OCI-LY7 (cell line): ENCODE data around the gene KDM6A.

Experiments used
- CTCF ChIP-seq: fragments of 200-600 bp; sonication (generic); conservative IDR thresholded peaks from 2 replicates; pipeline ENCODE4 v1.5.1; 2014; ENCODE audit warnings: mild to moderate bottlenecking, antibody characterized with exemption, low read length, moderate library complexity, mixed read lengths
- EZH2phosphoT487 ChIP-seq: fragments of 200-600 bp; sonication (generic); IDR thresholded peaks from 2 replicates; pipeline ENCODE4 v1.6.1; 2018; ENCODE audit warnings: low read depth, borderline replicate concordance, mild to moderate bottlenecking, mixed run types, antibody characterized with exemption, low read length, moderate library complexity, mixed read lengths

DNA sequence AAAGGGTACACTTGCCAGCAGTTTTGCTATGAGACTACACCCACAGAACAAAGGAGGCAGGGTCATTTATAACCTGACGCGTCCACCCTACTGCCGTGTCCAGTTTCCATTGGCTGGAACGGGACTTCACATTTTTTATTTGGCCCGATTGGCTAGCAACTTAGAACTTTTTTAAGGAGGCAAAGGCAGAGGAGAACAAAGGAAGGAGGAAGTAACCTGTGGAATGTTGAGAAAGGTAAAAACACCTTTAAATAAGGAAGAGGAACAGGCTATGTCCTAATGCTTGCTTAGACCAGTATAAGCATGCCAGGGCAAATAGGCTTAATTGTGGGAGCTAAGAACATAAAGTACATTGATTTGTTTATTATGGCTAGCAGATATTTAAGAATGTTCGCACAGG, 18.7 kb downstream of the KDM6A start:
- TF ChIP-seq CTCF: no peak
- TF ChIP-seq EZH2phosphoT487: no peak
